NCI-H128 (cell line): ENCODE results near the gene RNPEP.
"Not testable (repeated sequence)": the region's sequence is repeated elsewhere in the genome, so short reads cannot be mapped to it uniquely, and the experiment has no call there.

Experiments
- DNase-seq: peaks from one replicate; lab custom pipeline; 2025; ENCODE audit not compliant: unreplicated experiment; lab: John Stamatoyannopoulos, UW

RNPEP gene

GRCh38 chr1:202034149-202034682 lies 51.8 kb downstream of the RNPEP start:
- no peak for DNase-seq

DNA sequence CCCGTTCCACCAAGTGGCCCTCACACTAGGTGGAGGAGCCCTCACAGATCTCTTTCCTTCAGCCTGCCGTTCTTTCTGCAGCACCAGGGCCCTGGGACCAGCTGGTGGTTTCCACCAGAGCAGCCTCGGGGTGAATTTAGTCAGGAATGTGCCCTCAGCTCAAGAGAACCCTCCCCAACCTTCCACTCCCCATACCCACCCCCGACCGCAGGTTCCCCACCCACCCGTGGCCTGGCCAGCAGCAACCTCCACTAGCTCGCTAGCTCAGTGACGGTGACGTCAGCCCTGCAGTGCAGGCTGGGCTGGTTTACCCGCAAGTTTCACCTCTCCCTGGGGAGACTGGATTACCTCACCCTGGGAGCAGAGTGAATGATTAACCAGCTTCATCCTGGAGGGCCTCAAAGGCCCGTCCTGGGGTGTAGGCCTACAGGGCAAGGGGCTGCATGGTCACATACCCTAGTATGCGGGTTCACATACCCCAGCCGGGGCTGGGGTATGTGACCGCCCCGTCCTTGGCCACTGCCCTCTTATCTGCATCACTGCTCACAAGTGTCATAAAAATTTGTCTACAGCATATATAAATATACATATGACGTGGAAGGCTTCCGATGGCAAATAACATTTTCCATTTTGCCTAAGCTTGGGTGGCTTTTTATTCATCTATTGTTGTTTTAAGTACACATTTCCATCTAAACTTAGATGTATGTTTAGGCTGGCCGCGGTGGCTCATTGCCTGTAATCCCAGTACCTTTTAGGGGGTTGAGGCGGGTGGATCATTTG lies 52.4 kb downstream of the RNPEP start:
- DNase-seq = no peak

DNA sequence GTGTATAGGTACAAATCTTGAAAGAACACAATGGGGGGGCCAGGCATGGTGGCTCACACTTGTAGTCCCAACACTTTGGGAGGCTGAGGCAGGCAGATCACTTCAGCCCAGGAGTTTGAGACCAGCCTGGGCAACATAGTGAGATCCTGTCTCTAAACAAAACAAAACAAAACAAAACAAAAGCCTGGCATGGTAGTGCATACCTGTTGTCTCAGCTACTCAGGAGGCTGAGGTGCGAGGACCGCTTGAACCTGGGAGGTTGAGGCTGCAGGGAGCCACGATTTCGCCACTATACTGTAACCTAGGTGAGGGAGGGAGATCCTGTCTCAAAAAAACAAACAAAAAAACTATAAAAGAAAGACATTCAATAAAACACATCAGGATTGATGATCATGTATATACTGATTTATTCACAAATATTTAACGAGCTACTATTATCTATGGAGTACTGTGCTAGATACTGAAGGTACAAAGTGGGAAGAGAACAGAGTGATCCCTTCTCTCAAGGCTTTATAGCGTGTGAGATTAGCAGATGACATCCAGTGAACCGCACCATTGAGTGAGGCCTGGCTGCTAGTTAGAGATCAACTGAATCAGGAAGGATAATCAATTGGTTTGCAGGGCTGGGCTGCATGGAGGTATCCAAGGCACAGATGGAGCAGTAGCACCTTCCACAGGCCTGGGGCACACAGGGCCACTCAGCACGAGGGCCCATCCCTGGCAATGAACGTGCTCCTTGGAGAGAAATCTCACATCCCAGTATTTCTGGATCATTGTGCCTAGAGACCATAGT lies 54.3 kb downstream of the RNPEP start:
- DNase-seq = no peak

DNA sequence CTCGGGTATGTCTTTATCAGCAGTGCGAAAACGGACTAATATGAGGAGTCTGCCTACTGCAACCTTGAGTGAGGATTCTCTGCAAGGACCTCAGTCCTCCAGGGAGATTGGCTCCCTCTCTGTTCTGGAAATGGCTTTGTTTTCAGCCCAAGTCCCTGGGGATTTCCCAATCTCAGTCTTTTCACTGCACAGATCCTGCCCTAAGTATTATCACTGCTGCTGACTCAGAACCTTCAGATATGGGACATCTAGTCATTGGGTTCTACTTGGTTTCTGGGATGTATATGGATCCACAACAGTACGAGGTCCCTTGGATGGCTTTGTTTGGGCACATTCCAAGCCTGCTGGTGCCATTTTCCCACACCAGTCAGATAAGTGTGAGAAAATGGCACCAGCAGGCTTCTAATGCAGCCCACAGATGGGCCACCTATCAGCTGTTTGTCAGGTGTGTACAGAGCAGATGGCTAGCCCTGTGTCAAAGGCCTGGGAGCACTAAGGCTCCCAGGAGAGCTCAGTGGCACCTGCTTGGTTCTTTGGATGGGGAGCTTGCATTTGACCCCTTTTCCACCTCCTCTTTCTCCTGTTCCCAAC lies 55.4 kb downstream of the RNPEP start:
- no peak for DNase-seq

GRCh38 chr1:202038688-202039346 lies 56.4 kb downstream of the RNPEP start:
- DNase-seq = no peak

DNA sequence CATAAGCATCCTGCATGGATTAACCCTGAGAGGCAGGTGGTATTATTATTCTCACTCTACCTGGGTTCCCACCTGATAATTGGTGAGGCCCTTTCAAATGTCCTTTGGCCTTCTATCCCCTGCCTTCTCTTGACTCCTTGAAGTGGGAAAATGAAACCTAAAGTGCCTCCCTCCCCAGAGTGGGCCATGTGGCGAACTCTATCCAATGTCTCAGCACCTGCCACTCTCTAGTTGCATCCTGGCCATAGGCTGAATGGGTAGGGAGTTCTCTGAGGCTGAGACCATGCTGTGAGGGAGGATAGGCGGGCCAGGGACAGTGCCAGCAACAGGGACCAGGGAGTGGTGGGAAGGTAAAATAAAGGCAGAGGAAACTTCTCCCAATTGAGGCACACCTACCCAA lies 63.3 kb downstream of the RNPEP start:
- no peak for DNase-seq

GRCh38 chr1:202046227-202046626 lies 63.8 kb downstream of the RNPEP start:
- no peak for DNase-seq

- DNase-seq = no peak
Measured at GRCh38 chr1:202046748-202047708, 64.6 kb downstream of the RNPEP start.

- DNase-seq = no peak
Measured at GRCh38 chr1:202047977-202048376, 65.5 kb downstream of the RNPEP start.

DNA sequence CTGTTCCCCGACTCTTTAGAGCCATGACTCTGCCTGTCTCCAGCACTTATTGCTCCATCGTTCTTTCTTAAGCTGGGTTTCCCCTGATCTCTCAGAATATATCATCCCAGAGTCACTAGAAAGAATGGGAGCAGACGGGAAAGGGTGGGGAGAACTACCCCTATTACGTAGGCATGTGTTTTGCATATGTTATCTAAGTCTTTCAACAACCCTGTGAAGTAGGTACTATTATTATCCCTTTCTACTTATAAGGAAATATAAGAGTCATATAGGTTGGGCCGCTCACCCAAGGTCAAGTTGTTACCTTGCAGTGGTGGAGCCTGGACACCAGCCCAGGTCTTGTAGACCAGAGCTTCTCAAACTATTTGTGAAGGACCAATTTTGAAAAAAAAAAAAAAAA lies 66.7 kb downstream of the RNPEP start:
- no peak for DNase-seq

- no peak for DNase-seq
Measured at GRCh38 chr1:202054094-202054493, 71.6 kb downstream of the RNPEP start.

DNA sequence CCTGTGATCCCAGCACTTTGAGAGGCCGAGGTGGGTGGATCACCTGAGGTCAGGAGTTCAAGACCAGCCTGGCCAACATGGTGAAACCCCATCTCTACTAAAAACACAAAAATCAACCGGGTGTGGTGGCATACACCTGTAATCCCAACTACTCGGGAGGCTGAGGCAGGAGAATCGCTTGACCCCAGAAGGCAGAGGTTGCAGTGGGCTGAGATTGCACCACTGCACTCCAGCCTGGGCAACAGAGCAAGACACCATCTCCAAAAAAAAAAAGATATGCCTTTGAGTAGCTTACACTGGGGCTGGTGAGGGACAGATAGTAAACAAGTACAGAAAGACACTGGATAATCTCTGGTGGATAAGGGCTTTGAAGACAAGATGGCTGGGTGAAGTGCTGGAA lies 72.2 kb downstream of the RNPEP start:
- not testable (repeated sequence) for DNase-seq
